Prostate gland (tissue), 2 donors: ENCODE results near the gene GNG4.

Source experiments
- CTCF ChIP-seq, 4 experiments: fragments of 200-600 bp in 2 of 4; fragments of 450-650 bp in 2 of 4; sonication (generic) in 2 of 4; IDR thresholded peaks; 1 replicate in 3 of 4; 2 replicates in 1 of 4; pipeline ENCODE4 v1.5.1; 2016 to 2019; ENCODE audit warnings: antibody characterized with exemption in 4 of 4, mild to moderate bottlenecking in 2 of 4, moderate library complexity in 2 of 4
- POLR2A ChIP-seq: fragments of 450-650 bp; IDR thresholded peaks from one replicate; pipeline ENCODE4 v1.6.1; 2016; ENCODE audit warnings: antibody characterized with exemption, mild to moderate bottlenecking
- POLR2AphosphoS5 ChIP-seq: sonication (generic); formaldehyde crosslinking; IDR thresholded peaks from one replicate; pipeline ENCODE4 v1.6.1; 2017; ENCODE audit warnings: antibody characterized with exemption

GRCh38 chr1:235563513-235564061, 86.0 kb downstream of the GNG4 start:
- TF ChIP-seq CTCF (IDR thresholded peaks at IDR 0.05) (no peak), POLR2A (no peak), POLR2AphosphoS5 (no peak)
